DND-41 (cell line): ENCODE measurements around the gene RNF144A.

Experiments
- CTCF ChIP-seq: IDR thresholded peaks from 2 replicates; pipeline ENCODE4 v1.5.1; 2012; ENCODE audit warnings: borderline replicate concordance, low read length, moderate library complexity, mild to moderate bottlenecking; ENCODE audit not compliant: poor library complexity, severe bottlenecking; ENCODE audit errors: extremely low read depth
- EZH2 ChIP-seq: IDR thresholded peaks from 3 replicates; pipeline ENCODE4 v1.6.1; 2012; ENCODE audit warnings: borderline replicate concordance, low read depth, mild to moderate bottlenecking, moderate library complexity, low read length, inconsistent platforms; ENCODE audit not compliant: severe bottlenecking

GRCh38 chr2:7089284-7089683, 172.1 kb downstream of the RNF144A start:
- TF ChIP-seq CTCF: no peak
- no peak for TF ChIP-seq EZH2
